ENCODE measurements around the gene TRHDE. TPM values are rescaled to one million over a fixed set of nuclear protein-coding genes. Genes with fewer than 3 reads are reported as not detected.

Gene TRHDE
- total RNA-seq, 1 experiment from 2014 or later, result 0.12 TPM

GRCh38 chr12:72273499-72273837, 1.3 kb downstream of the TRHDE start:
- no peak for DNase-seq (ENCODE audit: low spot score)

GRCh38 chr12:72273851-72274351, 1.7 kb downstream of the TRHDE start:
- DNase-seq (ENCODE audit: low spot score), result no peak

- DNase-seq (ENCODE audit: low spot score), result no peak
These were observed 2.8 kb downstream of the TRHDE start for GRCh38 chr12:72274931-72275330.

GRCh38 chr12:72275526-72275925, 3.4 kb downstream of the TRHDE start:
- no peak for DNase-seq (ENCODE audit: low spot score)

- DNase-seq (ENCODE audit: low spot score), result no peak
These were observed 4.1 kb downstream of the TRHDE start for GRCh38 chr12:72276181-72276805.

GRCh38 chr12:72277415-72277814, 5.2 kb downstream of the TRHDE start:
- DNase-seq (ENCODE audit: low spot score), result no peak

GRCh38 chr12:72278894-72279293, 6.7 kb downstream of the TRHDE start:
- no peak for DNase-seq (ENCODE audit: low spot score)

GRCh38 chr12:72281126-72281525, 9.0 kb downstream of the TRHDE start:
- no peak for DNase-seq (ENCODE audit: low spot score)

- no peak for DNase-seq (ENCODE audit: low spot score)
These were observed 10.6 kb downstream of the TRHDE start for GRCh38 chr12:72282721-72283120.

GRCh38 chr12:72285861-72286260, 13.7 kb downstream of the TRHDE start:
- no peak for DNase-seq (ENCODE audit: low spot score)

- no peak for DNase-seq (ENCODE audit: low spot score)
These were observed 14.4 kb downstream of the TRHDE start for GRCh38 chr12:72286526-72286925.

- DNase-seq (ENCODE audit: low spot score), result no peak
These were observed 16.3 kb downstream of the TRHDE start for GRCh38 chr12:72288436-72288835.

GRCh38 chr12:72288911-72289310, 16.7 kb downstream of the TRHDE start:
- DNase-seq (ENCODE audit: low spot score), result no peak

- DNase-seq (ENCODE audit: low spot score), result peak; percentile 27
These were observed 17.5 kb downstream of the TRHDE start for GRCh38 chr12:72289633-72290032.

- DNase-seq (ENCODE audit: low spot score), result no peak
These were observed 19.0 kb downstream of the TRHDE start for GRCh38 chr12:72291175-72291574.

- DNase-seq (ENCODE audit: low spot score), result no peak
These were observed 21.5 kb downstream of the TRHDE start for GRCh38 chr12:72293701-72294100.

GRCh38 chr12:72295101-72295500, 22.9 kb downstream of the TRHDE start:
- no peak for DNase-seq (ENCODE audit: low spot score)

GRCh38 chr12:72295744-72296143, 23.6 kb downstream of the TRHDE start:
- DNase-seq (ENCODE audit: low spot score), result peak; percentile 23

- peak; percentile 90 for DNase-seq (ENCODE audit: low spot score)
These were observed 24.2 kb downstream of the TRHDE start for GRCh38 chr12:72296389-72296788.

- no peak for DNase-seq (ENCODE audit: low spot score)
These were observed 25.5 kb downstream of the TRHDE start for GRCh38 chr12:72297666-72298065.

- DNase-seq (ENCODE audit: low spot score), result no peak
These were observed 28.6 kb downstream of the TRHDE start for GRCh38 chr12:72300728-72301127.

- no peak for DNase-seq (ENCODE audit: low spot score)
These were observed 32.6 kb downstream of the TRHDE start for GRCh38 chr12:72304751-72305150.

GRCh38 chr12:72307229-72307628, 35.1 kb downstream of the TRHDE start:
- DNase-seq (ENCODE audit: low spot score), result no peak

GRCh38 chr12:72311946-72312345, 39.8 kb downstream of the TRHDE start:
- no peak for DNase-seq (ENCODE audit: low spot score)
